Fibroblast of the aortic adventitia (primary cell): ENCODE measurements around the gene DDR1. TPM values are rescaled to one million over a fixed set of nuclear protein-coding genes. Genes with fewer than 3 reads are reported as not detected.
"Not testable (repeated sequence)": the region's sequence is repeated elsewhere in the genome, so short reads cannot be mapped to it uniquely, and the experiment has no call there.

Experiments used
- DNase-seq: peaks from one replicate; pipeline ENCODE4 v3.0.0-alpha.2; 2010; ENCODE audit warnings: low read depth
- H3K4me3 ChIP-seq: 2 replicates; pipeline ENCODE4 v1.5.1; 2011; ENCODE audit warnings: low read depth, mild to moderate bottlenecking, control low read depth, low read length, moderate library complexity
- total RNA-seq: library from RNA; depleted of rRNA; stranded (reverse); fragments of >200 nt; gene quantifications from 2 replicates; pipeline ENCODE4 v1.2.3, GENCODE V29; 2012; ENCODE audit warnings: low replicate concordance
- TF ChIP-seq, protein P1 (sequence below): IDR thresholded peaks from 2 replicates; pipeline ENCODE4 v1.5.1; 2011; ENCODE audit warnings: mild to moderate bottlenecking, low read length, control low read depth, inconsistent platforms; ENCODE audit not compliant: insufficient read depth

DDR1 gene
- total RNA-seq, 1 donor = 7.7 TPM

DNA sequence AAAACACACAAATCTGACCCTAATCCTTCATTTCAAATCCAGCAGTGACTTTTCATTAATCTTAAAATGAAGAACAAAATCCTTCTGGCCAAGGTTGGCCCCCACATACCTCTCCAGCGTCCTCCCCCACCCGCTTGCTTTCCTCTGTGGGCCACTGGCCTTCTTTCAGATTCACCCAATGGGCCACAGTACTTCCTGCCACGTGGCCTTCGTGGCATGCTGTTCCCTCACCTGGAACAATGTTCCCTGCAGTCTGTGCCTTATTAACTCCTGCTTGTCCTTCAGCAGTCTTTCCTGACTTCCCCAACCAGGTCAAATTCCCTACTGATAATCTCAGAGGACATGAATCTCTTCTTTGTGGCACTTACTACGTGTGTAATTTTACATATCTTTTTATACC is 18.4 kb downstream of the DDR1 start:
- DNase-seq = no peak
- TF ChIP-seq, protein P1, sequence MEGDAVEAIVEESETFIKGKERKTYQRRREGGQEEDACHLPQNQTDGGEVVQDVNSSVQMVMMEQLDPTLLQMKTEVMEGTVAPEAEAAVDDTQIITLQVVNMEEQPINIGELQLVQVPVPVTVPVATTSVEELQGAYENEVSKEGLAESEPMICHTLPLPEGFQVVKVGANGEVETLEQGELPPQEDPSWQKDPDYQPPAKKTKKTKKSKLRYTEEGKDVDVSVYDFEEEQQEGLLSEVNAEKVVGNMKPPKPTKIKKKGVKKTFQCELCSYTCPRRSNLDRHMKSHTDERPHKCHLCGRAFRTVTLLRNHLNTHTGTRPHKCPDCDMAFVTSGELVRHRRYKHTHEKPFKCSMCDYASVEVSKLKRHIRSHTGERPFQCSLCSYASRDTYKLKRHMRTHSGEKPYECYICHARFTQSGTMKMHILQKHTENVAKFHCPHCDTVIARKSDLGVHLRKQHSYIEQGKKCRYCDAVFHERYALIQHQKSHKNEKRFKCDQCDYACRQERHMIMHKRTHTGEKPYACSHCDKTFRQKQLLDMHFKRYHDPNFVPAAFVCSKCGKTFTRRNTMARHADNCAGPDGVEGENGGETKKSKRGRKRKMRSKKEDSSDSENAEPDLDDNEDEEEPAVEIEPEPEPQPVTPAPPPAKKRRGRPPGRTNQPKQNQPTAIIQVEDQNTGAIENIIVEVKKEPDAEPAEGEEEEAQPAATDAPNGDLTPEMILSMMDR = no peak
- H3K4me3 ChIP-seq = no peak overlapping the region

GRCh38 chr6:30903236-30903635 is 18.9 kb downstream of the DDR1 start:
- no peak for DNase-seq
- H3K4me3 ChIP-seq = no peak overlapping the region
- TF ChIP-seq, protein P1 = no peak

DNA sequence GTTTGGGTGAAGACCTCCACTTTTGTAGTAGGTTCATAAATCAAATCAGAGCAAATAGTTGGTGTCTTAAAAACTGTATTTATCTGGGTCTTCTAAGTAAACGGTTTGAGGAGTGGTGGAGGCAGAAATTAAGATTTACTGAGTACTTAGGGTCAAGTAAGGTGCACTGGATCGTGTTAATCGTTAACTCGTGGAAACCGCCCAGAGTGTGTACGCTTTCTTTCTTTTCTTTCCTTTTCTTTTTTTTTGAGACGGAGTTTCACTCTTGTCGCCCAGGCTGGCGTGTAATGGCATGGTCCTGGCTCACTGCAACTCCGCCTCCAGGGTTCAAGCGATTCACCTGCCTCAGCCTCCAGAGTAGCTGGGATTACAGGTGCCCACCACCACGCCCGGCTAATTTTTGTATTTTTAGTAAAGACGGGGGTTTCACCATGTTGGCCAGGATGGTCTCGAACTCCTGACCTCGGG is 23.0 kb downstream of the DDR1 start:
- not testable (repeated sequence) for DNase-seq
- H3K4me3 ChIP-seq = peak overlapping the region; percentile 61

- TF ChIP-seq, protein P1 = no peak
- peak; percentile 99 for DNase-seq
- H3K4me3 ChIP-seq = peak within 1 kb of the TSS; percentile 88
Observed at GRCh38 chr6:30907758-30908591, 23.7 kb downstream of the DDR1 start, which contains the start of gene GTF2H4. Gene GTF2H4, plus strand, starts transcription at chr6:30908207.

DNA sequence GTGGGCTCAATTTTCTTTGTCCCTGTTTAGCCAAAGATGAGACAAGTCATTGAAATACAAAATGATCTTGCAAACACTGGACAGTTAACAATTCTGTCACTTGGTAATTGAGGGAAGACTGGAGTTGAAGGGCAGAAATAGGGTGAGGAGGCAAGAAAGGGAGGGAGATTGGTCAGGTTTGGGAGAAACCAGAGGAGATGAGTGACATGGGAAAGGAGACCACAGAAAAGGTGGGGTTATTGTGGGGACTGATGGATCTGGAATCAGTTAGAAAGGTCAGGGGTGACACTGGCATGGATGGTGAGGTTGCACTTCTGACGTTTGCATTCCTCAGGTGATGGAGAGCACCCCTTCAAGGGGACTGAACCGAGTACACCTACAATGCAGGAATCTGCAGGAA is 24.4 kb downstream of the DDR1 start:
- TF ChIP-seq, protein P1 = no peak
- no peak for DNase-seq
- H3K4me3 ChIP-seq = peak overlapping the region; percentile 88

- not testable (repeated sequence) for DNase-seq, H3K4me3 ChIP-seq
Observed at GRCh38 chr6:30910473-30910872, 26.2 kb downstream of the DDR1 start.

DNA sequence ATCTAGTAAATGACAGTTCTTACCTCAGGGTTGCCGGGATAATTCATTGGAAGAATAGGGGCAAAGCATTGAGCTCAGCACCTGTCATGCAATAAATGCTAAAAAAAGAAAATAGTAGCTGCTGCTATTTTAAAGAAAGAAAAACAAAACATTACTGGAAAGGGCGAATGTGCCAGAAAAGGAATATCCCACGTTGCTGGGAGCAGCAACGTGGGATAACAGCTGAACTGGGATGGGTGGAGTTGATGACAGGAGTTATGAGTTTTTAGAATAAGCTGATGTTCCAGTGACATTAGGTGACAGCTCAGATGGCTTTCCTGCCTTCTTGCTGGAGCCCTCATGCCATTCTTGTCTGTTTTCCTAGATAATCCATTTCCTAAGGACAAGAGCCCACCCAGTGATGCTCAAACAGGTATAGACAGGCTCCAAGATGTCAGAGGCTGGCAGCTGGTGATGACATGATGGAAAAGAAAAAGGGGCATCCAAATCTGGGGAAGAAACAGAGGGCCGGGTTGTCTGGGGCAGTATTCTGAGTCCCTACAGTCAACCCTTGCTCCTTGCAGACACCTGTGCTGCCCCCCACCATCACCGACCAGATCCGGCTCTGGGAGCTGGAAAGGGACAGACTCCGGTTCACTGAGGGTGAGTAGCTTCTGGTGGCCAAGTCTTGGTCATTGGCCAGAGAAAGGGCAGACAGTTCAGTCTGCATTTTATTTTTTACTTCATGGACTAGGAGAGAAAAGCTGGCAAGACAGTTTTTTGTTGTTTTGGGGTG is 28.6 kb downstream of the DDR1 start:
- H3K4me3 ChIP-seq = no peak overlapping the region
- TF ChIP-seq, protein P1 = no peak
- no peak for DNase-seq
